Fibroblast of upper back skin (primary cell): ENCODE data around the gene RIC8A.

Experiments used
- DNase-seq: peaks from one replicate; pipeline ENCODE4 v3.0.0-alpha.2; 2013

The RIC8A gene

GRCh38 chr11:250740-251299 is 43.3 kb downstream of the RIC8A start:
- DNase-seq = peak; percentile 45

- no peak for DNase-seq
Measured at GRCh38 chr11:251550-251949, 44.0 kb downstream of the RIC8A start.

GRCh38 chr11:252666-253065 is 45.2 kb downstream of the RIC8A start:
- DNase-seq = no peak

GRCh38 chr11:253160-253885 is 45.8 kb downstream of the RIC8A start:
- no peak for DNase-seq

GRCh38 chr11:253886-254270 is 46.4 kb downstream of the RIC8A start:
- DNase-seq = no peak

GRCh38 chr11:255176-255575 is 47.7 kb downstream of the RIC8A start:
- DNase-seq = peak; percentile 57

- no peak for DNase-seq
Measured at GRCh38 chr11:255816-256215, 48.3 kb downstream of the RIC8A start.

- no peak for DNase-seq
Measured at GRCh38 chr11:256952-257737, 49.6 kb downstream of the RIC8A start.

GRCh38 chr11:257766-258493 is 50.4 kb downstream of the RIC8A start:
- no peak for DNase-seq

- DNase-seq = no peak
Measured at GRCh38 chr11:259413-259812, 51.9 kb downstream of the RIC8A start.

GRCh38 chr11:261624-262023 is 54.1 kb downstream of the RIC8A start:
- DNase-seq = no peak
